Measurements from ENCODE around the gene ANXA8.

ANXA8 gene

GRCh38 chr10:47447209-47447608, 36.7 kb downstream of the ANXA8 start:
- Histone ChIP-seq H3K36me3 (no peaks in the 10 kb centered on the region), H3K9me3 (no peaks in the 10 kb centered on the region), H3K27me3 (no peaks in the 10 kb centered on the region), H3K27ac (no peak overlapping the region), H3K4me1 (ENCODE audit: control insufficient read depth in 1 of 2, insufficient read depth in 1 of 2, low read depth in 1 of 2, low read length in 1 of 2) (no peaks in the 10 kb centered on the region), H3K4me3 (ENCODE audit: low read depth in 1 of 2, low read length in 1 of 2) (no peak overlapping the region)
- TF ChIP-seq, protein P1, sequence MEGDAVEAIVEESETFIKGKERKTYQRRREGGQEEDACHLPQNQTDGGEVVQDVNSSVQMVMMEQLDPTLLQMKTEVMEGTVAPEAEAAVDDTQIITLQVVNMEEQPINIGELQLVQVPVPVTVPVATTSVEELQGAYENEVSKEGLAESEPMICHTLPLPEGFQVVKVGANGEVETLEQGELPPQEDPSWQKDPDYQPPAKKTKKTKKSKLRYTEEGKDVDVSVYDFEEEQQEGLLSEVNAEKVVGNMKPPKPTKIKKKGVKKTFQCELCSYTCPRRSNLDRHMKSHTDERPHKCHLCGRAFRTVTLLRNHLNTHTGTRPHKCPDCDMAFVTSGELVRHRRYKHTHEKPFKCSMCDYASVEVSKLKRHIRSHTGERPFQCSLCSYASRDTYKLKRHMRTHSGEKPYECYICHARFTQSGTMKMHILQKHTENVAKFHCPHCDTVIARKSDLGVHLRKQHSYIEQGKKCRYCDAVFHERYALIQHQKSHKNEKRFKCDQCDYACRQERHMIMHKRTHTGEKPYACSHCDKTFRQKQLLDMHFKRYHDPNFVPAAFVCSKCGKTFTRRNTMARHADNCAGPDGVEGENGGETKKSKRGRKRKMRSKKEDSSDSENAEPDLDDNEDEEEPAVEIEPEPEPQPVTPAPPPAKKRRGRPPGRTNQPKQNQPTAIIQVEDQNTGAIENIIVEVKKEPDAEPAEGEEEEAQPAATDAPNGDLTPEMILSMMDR (IDR thresholded peaks at IDR 0.05): no peak

- H3K27me3 ChIP-seq: no peaks in the 10 kb centered on the region
- H3K27ac ChIP-seq: no peak overlapping the region
- no peaks in the 10 kb centered on the region for H3K4me1 ChIP-seq (ENCODE audit: control insufficient read depth in 1 of 2, insufficient read depth in 1 of 2, low read depth in 1 of 2, low read length in 1 of 2)
- H3K36me3 ChIP-seq: no peaks in the 10 kb centered on the region
- H3K9me3 ChIP-seq: no peaks in the 10 kb centered on the region
- H3K4me3 ChIP-seq (ENCODE audit: low read depth in 1 of 2, low read length in 1 of 2): no peak overlapping the region
- TF ChIP-seq, protein P1 (IDR thresholded peaks at IDR 0.05): no peak
Observed at GRCh38 chr10:47445720-47446119, 38.2 kb downstream of the ANXA8 start.

DNA sequence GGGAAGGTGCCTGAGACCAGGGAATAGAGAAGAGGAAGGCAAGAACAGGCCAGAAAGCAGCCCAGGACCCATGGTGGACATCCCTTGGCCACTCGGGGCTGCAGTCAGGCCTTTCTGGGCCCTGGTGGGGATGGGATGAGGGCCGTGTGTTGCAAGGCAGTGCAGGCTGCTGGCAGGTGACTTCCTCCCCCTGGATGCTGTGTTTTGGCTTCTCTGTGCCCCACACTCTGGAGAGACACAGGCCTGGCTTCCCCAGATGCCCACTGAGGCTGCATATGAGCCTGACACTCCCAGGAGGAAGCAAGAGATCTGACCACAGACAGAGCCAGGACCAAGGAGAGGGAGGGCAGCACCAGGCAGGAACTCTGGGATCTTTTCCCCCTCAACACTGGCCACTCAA, 39.9 kb downstream of the ANXA8 start:
- Histone ChIP-seq H3K27me3 (no peaks in the 10 kb centered on the region), H3K27ac (no peak overlapping the region), H3K36me3 (no peaks in the 10 kb centered on the region), H3K4me3 (ENCODE audit: low read depth in 1 of 2, low read length in 1 of 2) (no peak overlapping the region), H3K4me1 (ENCODE audit: control insufficient read depth in 1 of 2, insufficient read depth in 1 of 2, low read depth in 1 of 2, low read length in 1 of 2) (no peaks in the 10 kb centered on the region), H3K9me3 (no peaks in the 10 kb centered on the region)
- TF ChIP-seq, protein P1 (IDR thresholded peaks at IDR 0.05): no peak

GRCh38 chr10:47443145-47443544, 40.8 kb downstream of the ANXA8 start:
- Histone ChIP-seq H3K4me1 (ENCODE audit: control insufficient read depth in 1 of 2, insufficient read depth in 1 of 2, low read depth in 1 of 2, low read length in 1 of 2) (no peaks in the 10 kb centered on the region), H3K36me3 (no peaks in the 10 kb centered on the region), H3K4me3 (ENCODE audit: low read depth in 1 of 2, low read length in 1 of 2) (no peak overlapping the region), H3K9me3 (no peaks in the 10 kb centered on the region), H3K27me3 (no peaks in the 10 kb centered on the region), H3K27ac (no peak overlapping the region)
- TF ChIP-seq, protein P1 (IDR thresholded peaks at IDR 0.05): no peak

DNA sequence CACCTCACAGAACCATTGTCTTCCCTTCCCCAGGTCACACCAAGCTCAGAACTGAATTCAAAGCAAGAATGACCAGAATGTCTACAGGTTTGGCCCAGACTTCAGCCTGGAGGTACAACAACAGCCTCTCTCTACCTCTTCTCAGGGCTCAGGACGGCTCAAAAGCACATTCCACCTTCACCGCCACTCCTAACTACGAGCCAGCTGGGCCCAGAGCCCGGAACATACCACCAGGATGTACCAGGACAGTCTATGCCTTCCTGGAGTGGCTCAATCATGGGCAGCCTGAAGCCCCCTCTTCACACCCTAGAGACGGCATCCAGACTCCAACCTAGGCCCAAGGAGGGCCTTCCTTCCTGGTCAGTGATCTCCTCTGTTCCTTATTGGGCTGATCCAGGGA, 41.6 kb downstream of the ANXA8 start:
- Histone ChIP-seq H3K27me3 (no peaks in the 10 kb centered on the region), H3K4me1 (ENCODE audit: control insufficient read depth in 1 of 2, insufficient read depth in 1 of 2, low read depth in 1 of 2, low read length in 1 of 2) (no peaks in the 10 kb centered on the region), H3K36me3 (no peaks in the 10 kb centered on the region), H3K4me3 (ENCODE audit: low read depth in 1 of 2, low read length in 1 of 2) (no peak overlapping the region), H3K9me3 (no peaks in the 10 kb centered on the region), H3K27ac (no peak overlapping the region)
- TF ChIP-seq, protein P1 (IDR thresholded peaks at IDR 0.05): no peak

- Histone ChIP-seq H3K4me1 (ENCODE audit: control insufficient read depth in 1 of 2, insufficient read depth in 1 of 2, low read depth in 1 of 2, low read length in 1 of 2) (no peaks in the 10 kb centered on the region), H3K4me3 (ENCODE audit: low read depth in 1 of 2, low read length in 1 of 2) (no peak overlapping the region), H3K36me3 (no peaks in the 10 kb centered on the region), H3K27me3 (no peaks in the 10 kb centered on the region), H3K27ac (no peak overlapping the region), H3K9me3 (no peaks in the 10 kb centered on the region)
- TF ChIP-seq, protein P1 (IDR thresholded peaks at IDR 0.05): no peak
Observed at GRCh38 chr10:47441938-47442337, 42.0 kb downstream of the ANXA8 start.

Measured in neutrophil (primary cell).